ENCODE data around the gene POLK.

DNA sequence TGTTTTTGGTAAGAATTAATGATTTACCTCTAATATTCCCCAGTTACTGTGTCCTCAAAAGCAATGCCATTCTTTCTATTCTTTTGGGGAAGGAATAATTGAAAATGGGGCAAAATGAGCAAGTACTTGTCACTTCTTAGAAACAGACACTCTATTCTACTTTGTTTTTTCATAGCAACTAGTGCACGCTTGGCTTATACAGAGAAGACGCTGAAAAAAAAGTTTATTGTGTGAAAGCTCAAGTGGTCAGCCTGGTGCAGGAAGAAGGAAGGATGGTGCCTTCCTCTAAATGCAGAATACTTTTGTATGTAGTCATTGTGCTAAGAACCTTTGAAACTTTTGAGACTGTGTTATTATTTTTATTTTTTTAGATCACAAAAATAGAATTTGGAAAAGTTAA lies 129.1 kb downstream of the POLK start:
- TF ChIP-seq, protein P1, sequence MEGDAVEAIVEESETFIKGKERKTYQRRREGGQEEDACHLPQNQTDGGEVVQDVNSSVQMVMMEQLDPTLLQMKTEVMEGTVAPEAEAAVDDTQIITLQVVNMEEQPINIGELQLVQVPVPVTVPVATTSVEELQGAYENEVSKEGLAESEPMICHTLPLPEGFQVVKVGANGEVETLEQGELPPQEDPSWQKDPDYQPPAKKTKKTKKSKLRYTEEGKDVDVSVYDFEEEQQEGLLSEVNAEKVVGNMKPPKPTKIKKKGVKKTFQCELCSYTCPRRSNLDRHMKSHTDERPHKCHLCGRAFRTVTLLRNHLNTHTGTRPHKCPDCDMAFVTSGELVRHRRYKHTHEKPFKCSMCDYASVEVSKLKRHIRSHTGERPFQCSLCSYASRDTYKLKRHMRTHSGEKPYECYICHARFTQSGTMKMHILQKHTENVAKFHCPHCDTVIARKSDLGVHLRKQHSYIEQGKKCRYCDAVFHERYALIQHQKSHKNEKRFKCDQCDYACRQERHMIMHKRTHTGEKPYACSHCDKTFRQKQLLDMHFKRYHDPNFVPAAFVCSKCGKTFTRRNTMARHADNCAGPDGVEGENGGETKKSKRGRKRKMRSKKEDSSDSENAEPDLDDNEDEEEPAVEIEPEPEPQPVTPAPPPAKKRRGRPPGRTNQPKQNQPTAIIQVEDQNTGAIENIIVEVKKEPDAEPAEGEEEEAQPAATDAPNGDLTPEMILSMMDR (IDR thresholded peaks at IDR 0.05) = no peak
- TF ChIP-seq POLR2AphosphoS5 (IDR thresholded peaks at IDR 0.05) = no peak
- no peak for TF ChIP-seq EP300 (IDR thresholded peaks at IDR 0.05)

All from suprapubic skin (tissue), 4 donors.